Loucy (cell line): ENCODE measurements around the gene ZNF358.

ENCODE experiments used
- CTCF ChIP-seq: fragments of 200-600 bp; sonication (generic); conservative IDR thresholded peaks from 2 replicates; pipeline ENCODE4 v1.5.1; 2014; ENCODE audit warnings: mild to moderate bottlenecking, antibody characterized with exemption, low read length
- EZH2phosphoT487 ChIP-seq: fragments of 200-600 bp; IDR thresholded peaks from 2 replicates; pipeline ENCODE4 v1.6.1; 2018; ENCODE audit warnings: antibody characterized with exemption, mild to moderate bottlenecking, moderate library complexity, borderline replicate concordance

- TF ChIP-seq CTCF: no peak
- no peak for TF ChIP-seq EZH2phosphoT487
These were observed 35.3 kb downstream of the ZNF358 start for GRCh38 chr19:7550987-7551761.
